OCI-LY1 (cell line): ENCODE measurements around the gene STK24.

Source experiments
- EZH2 ChIP-seq: fragments of 200-600 bp; sonication (generic), shearing (Covaris generic); IDR thresholded peaks from 2 replicates; pipeline ENCODE4 v1.8.0; 2017; ENCODE audit warnings: borderline replicate concordance, mixed run types, mild to moderate bottlenecking, antibody characterized with exemption, low read length, moderate library complexity, mixed read lengths
- TF ChIP-seq, protein P1 (sequence below): fragments of 200-600 bp; sonication (generic), shearing (Covaris generic); IDR thresholded peaks from 2 replicates; pipeline ENCODE4 v1.5.1; 2017; ENCODE audit warnings: mild to moderate bottlenecking, antibody characterized with exemption, low read length, moderate library complexity, mixed read lengths

DNA sequence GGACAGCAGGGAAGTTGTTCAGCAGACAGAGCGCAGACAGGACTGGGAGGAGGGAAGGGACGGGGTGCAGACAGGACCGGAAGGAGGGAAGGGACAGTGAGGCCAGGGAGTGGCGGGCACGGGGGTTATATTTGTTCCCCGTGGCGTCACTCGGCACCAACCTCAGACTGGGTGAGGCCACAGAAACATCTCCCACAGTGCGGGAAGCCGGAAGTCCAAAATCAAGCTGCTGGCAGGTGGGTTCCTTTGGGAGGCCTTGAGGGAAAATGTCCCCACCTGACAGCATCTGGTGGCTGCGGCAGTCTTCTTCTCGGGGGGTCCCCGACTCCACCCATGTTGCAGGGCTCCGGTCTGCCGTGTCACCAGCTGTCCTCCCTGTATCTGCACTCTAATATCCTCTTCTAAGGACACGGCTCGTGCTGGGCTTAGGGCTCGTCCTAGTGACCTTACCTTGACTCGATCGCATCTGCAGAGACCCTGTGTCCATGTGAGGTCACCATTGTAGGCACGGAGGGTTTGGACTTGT is 133.0 kb downstream of the STK24 start:
- TF ChIP-seq, protein P1, sequence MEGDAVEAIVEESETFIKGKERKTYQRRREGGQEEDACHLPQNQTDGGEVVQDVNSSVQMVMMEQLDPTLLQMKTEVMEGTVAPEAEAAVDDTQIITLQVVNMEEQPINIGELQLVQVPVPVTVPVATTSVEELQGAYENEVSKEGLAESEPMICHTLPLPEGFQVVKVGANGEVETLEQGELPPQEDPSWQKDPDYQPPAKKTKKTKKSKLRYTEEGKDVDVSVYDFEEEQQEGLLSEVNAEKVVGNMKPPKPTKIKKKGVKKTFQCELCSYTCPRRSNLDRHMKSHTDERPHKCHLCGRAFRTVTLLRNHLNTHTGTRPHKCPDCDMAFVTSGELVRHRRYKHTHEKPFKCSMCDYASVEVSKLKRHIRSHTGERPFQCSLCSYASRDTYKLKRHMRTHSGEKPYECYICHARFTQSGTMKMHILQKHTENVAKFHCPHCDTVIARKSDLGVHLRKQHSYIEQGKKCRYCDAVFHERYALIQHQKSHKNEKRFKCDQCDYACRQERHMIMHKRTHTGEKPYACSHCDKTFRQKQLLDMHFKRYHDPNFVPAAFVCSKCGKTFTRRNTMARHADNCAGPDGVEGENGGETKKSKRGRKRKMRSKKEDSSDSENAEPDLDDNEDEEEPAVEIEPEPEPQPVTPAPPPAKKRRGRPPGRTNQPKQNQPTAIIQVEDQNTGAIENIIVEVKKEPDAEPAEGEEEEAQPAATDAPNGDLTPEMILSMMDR: no peak
- TF ChIP-seq EZH2: no peak
